ENCODE data around the gene PIGZ.
A peak's percentile ranks its signal among the peaks of the same experiment; 100 is the strongest.

PIGZ gene

GRCh38 chr3:196969134-196969659 is 564 bp upstream of the PIGZ start:
- Histone ChIP-seq H3K27me3 (ENCODE audit: control insufficient read depth, insufficient read depth, low read length) (no peaks in the 10 kb centered on the region), H3K9me3 (ENCODE audit: control insufficient read depth, low read length) (no peaks in the 10 kb centered on the region), H3K9ac (ENCODE audit: low read length) (peak overlapping the region; percentile 62), H3K4me3 (ENCODE audit: low read length) (peak overlapping the region; percentile 14), H3K4me1 (ENCODE audit: control insufficient read depth, insufficient read depth, low read length) (peaks cover 8% of the 10 kb centered on the region), H3K36me3 (ENCODE audit: control insufficient read depth, insufficient read depth, low read length) (no peaks in the 10 kb centered on the region)

- H3K36me3 ChIP-seq (ENCODE audit: control insufficient read depth, insufficient read depth, low read length): no peaks in the 10 kb centered on the region
- peak overlapping the region; percentile 59 for H3K9ac ChIP-seq (ENCODE audit: low read length)
- H3K27me3 ChIP-seq (ENCODE audit: control insufficient read depth, insufficient read depth, low read length): no peaks in the 10 kb centered on the region
- peaks cover 8% of the 10 kb centered on the region for H3K4me1 ChIP-seq (ENCODE audit: control insufficient read depth, insufficient read depth, low read length)
- H3K4me3 ChIP-seq (ENCODE audit: low read length): no peak overlapping the region
- no peaks in the 10 kb centered on the region for H3K9me3 ChIP-seq (ENCODE audit: control insufficient read depth, low read length)
These were observed 1.0 kb downstream of the PIGZ start for GRCh38 chr3:196967412-196968232.

- Histone ChIP-seq H3K36me3 (ENCODE audit: control insufficient read depth, insufficient read depth, low read length) (no peaks in the 10 kb centered on the region), H3K9me3 (ENCODE audit: control insufficient read depth, low read length) (no peaks in the 10 kb centered on the region), H3K4me1 (ENCODE audit: control insufficient read depth, insufficient read depth, low read length) (peaks cover 8% of the 10 kb centered on the region), H3K27me3 (ENCODE audit: control insufficient read depth, insufficient read depth, low read length) (no peaks in the 10 kb centered on the region), H3K9ac (ENCODE audit: low read length) (no peak overlapping the region), H3K4me3 (ENCODE audit: low read length) (no peak overlapping the region)
These were observed 1.9 kb downstream of the PIGZ start for GRCh38 chr3:196966526-196967401.

GRCh38 chr3:196965804-196966173 is 2.8 kb downstream of the PIGZ start:
- no peaks in the 10 kb centered on the region for H3K9me3 ChIP-seq (ENCODE audit: control insufficient read depth, low read length)

GRCh38 chr3:196965112-196965803 is 3.4 kb downstream of the PIGZ start:
- no peaks in the 10 kb centered on the region for H3K27me3 ChIP-seq (ENCODE audit: control insufficient read depth, insufficient read depth, low read length)
- no peaks in the 10 kb centered on the region for H3K36me3 ChIP-seq (ENCODE audit: control insufficient read depth, insufficient read depth, low read length)
- H3K9me3 ChIP-seq (ENCODE audit: control insufficient read depth, low read length): no peaks in the 10 kb centered on the region
- H3K9ac ChIP-seq (ENCODE audit: low read length): no peak overlapping the region
- H3K4me1 ChIP-seq (ENCODE audit: control insufficient read depth, insufficient read depth, low read length): peaks cover 8% of the 10 kb centered on the region
- H3K4me3 ChIP-seq (ENCODE audit: low read length): no peak overlapping the region

More at GRCh38 chr3:196965804-196966173, 2.8 kb downstream of the PIGZ start:
- peaks cover 8% of the 10 kb centered on the region for H3K4me1 ChIP-seq (ENCODE audit: control insufficient read depth, insufficient read depth, low read length)
- no peaks in the 10 kb centered on the region for H3K36me3 ChIP-seq (ENCODE audit: control insufficient read depth, insufficient read depth, low read length)
- H3K9ac ChIP-seq (ENCODE audit: low read length): no peak overlapping the region
- H3K4me3 ChIP-seq (ENCODE audit: low read length): no peak overlapping the region
- no peaks in the 10 kb centered on the region for H3K27me3 ChIP-seq (ENCODE audit: control insufficient read depth, insufficient read depth, low read length)

- Histone ChIP-seq H3K36me3 (ENCODE audit: control insufficient read depth, insufficient read depth, low read length) (no peaks in the 10 kb centered on the region), H3K9me3 (ENCODE audit: control insufficient read depth, low read length) (no peaks in the 10 kb centered on the region), H3K4me1 (ENCODE audit: control insufficient read depth, insufficient read depth, low read length) (peaks cover 8% of the 10 kb centered on the region), H3K4me3 (ENCODE audit: low read length) (no peak overlapping the region), H3K27me3 (ENCODE audit: control insufficient read depth, insufficient read depth, low read length) (no peaks in the 10 kb centered on the region), H3K9ac (ENCODE audit: low read length) (no peak overlapping the region)
These were observed 5.0 kb downstream of the PIGZ start for GRCh38 chr3:196963631-196963953.

GRCh38 chr3:196962930-196963630 is 5.6 kb downstream of the PIGZ start:
- Histone ChIP-seq H3K4me3 (ENCODE audit: low read length) (no peak overlapping the region), H3K9ac (ENCODE audit: low read length) (no peak overlapping the region), H3K36me3 (ENCODE audit: control insufficient read depth, insufficient read depth, low read length) (no peaks in the 10 kb centered on the region), H3K9me3 (ENCODE audit: control insufficient read depth, low read length) (no peaks in the 10 kb centered on the region), H3K27me3 (ENCODE audit: control insufficient read depth, insufficient read depth, low read length) (no peaks in the 10 kb centered on the region), H3K4me1 (ENCODE audit: control insufficient read depth, insufficient read depth, low read length) (peaks cover 5% of the 10 kb centered on the region)

- no peaks in the 10 kb centered on the region for H3K36me3 ChIP-seq (ENCODE audit: control insufficient read depth, insufficient read depth, low read length)
- H3K4me1 ChIP-seq (ENCODE audit: control insufficient read depth, insufficient read depth, low read length): no peaks in the 10 kb centered on the region
- no peaks in the 10 kb centered on the region for H3K9me3 ChIP-seq (ENCODE audit: control insufficient read depth, low read length)
- no peak overlapping the region for H3K9ac ChIP-seq (ENCODE audit: low read length)
- H3K4me3 ChIP-seq (ENCODE audit: low read length): no peak overlapping the region
- no peaks in the 10 kb centered on the region for H3K27me3 ChIP-seq (ENCODE audit: control insufficient read depth, insufficient read depth, low read length)
These were observed 6.3 kb downstream of the PIGZ start for GRCh38 chr3:196962108-196962929.

GRCh38 chr3:196954832-196955231 is 13.8 kb downstream of the PIGZ start:
- Histone ChIP-seq H3K27me3 (ENCODE audit: control insufficient read depth, insufficient read depth, low read length) (no peaks in the 10 kb centered on the region), H3K9ac (ENCODE audit: low read length) (no peak overlapping the region), H3K9me3 (ENCODE audit: control insufficient read depth, low read length) (no peaks in the 10 kb centered on the region), H3K36me3 (ENCODE audit: control insufficient read depth, insufficient read depth, low read length) (no peaks in the 10 kb centered on the region), H3K4me3 (ENCODE audit: low read length) (no peak overlapping the region), H3K4me1 (ENCODE audit: control insufficient read depth, insufficient read depth, low read length) (no peaks in the 10 kb centered on the region)

GRCh38 chr3:196951371-196951770 is 17.3 kb downstream of the PIGZ start:
- H3K9me3 ChIP-seq (ENCODE audit: control insufficient read depth, low read length): no peaks in the 10 kb centered on the region
- H3K4me3 ChIP-seq (ENCODE audit: low read length): no peak overlapping the region
- H3K36me3 ChIP-seq (ENCODE audit: control insufficient read depth, insufficient read depth, low read length): no peaks in the 10 kb centered on the region

GRCh38 chr3:196949750-196950149 is 18.9 kb downstream of the PIGZ start:
- Histone ChIP-seq H3K4me1 (ENCODE audit: control insufficient read depth, insufficient read depth, low read length) (no peaks in the 10 kb centered on the region), H3K9ac (ENCODE audit: low read length) (no peak overlapping the region), H3K27me3 (ENCODE audit: control insufficient read depth, insufficient read depth, low read length) (no peaks in the 10 kb centered on the region), H3K36me3 (ENCODE audit: control insufficient read depth, insufficient read depth, low read length) (no peaks in the 10 kb centered on the region), H3K9me3 (ENCODE audit: control insufficient read depth, low read length) (no peaks in the 10 kb centered on the region), H3K4me3 (ENCODE audit: low read length) (no peak overlapping the region)

More at GRCh38 chr3:196951371-196951770, 17.3 kb downstream of the PIGZ start:
- no peaks in the 10 kb centered on the region for H3K27me3 ChIP-seq (ENCODE audit: control insufficient read depth, insufficient read depth, low read length)
- no peaks in the 10 kb centered on the region for H3K4me1 ChIP-seq (ENCODE audit: control insufficient read depth, insufficient read depth, low read length)
- H3K9ac ChIP-seq (ENCODE audit: low read length): no peak overlapping the region
